HG03460 (cell line): ENCODE data around the gene FIS1.
"Not testable (repeated sequence)": the region's sequence is repeated elsewhere in the genome, so short reads cannot be mapped to it uniquely, and the experiment has no call there.

ENCODE experiments used
- ATAC-seq: cut with Tn5 transposase; IDR thresholded peaks from one replicate; pipeline ENCODE4 v1.9.1; 2021; ENCODE audit not compliant: unreplicated experiment

The FIS1 gene

GRCh38 chr7:101206665-101207042, 38.2 kb downstream of the FIS1 start:
- no peak for ATAC-seq

- ATAC-seq, result no peak
Measured at GRCh38 chr7:101205901-101206664, 38.8 kb downstream of the FIS1 start.

- ATAC-seq, result not testable (repeated sequence)
Measured at GRCh38 chr7:101203740-101204738, 40.8 kb downstream of the FIS1 start.

- no peak for ATAC-seq
Measured at GRCh38 chr7:101202603-101202918, 42.3 kb downstream of the FIS1 start.

GRCh38 chr7:101201695-101202602, 42.9 kb downstream of the FIS1 start:
- ATAC-seq, result no peak

DNA sequence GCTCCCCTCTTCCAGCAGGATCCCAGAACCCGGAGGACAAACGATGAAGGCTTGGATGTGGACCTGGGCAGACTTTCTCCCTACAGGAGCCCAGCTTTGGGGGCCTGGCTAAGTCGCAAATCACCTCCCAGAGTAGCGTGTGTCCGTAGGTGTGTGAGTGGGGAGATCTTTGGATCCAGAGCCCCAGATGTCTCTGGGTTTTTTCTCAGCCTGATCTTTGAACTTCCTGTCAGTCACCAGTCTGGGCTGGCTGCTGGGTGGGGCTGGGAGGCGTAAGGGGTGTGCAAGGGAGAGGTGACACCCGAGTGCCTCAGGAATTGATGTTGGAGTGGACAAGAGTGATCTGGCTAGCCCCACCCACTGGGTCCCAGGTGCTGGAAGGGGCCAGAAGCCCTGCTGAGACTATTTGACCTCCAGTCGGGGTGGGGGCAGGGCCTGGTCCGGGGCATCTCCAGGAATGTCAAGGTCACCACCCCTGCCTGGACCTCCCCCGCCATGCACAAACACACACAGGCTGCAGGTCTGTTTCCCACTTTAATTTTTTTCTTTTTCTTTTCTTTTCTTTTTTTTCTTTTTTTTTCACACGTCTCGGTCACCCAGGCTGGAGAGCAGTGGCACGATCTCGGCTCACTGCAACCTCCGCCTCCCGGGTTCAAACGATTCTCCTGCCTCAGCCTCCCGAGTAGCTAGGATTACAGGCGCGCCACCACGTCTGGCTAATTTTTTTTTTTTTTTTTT, 43.9 kb downstream of the FIS1 start, which contains the start of gene MOGAT3:
Gene MOGAT3, minus strand, starts transcription at position 175 of the 738 bp plus-strand sequence. CDS start 182 bp downstream, outside the sequence.
- ATAC-seq, result no peak

DNA sequence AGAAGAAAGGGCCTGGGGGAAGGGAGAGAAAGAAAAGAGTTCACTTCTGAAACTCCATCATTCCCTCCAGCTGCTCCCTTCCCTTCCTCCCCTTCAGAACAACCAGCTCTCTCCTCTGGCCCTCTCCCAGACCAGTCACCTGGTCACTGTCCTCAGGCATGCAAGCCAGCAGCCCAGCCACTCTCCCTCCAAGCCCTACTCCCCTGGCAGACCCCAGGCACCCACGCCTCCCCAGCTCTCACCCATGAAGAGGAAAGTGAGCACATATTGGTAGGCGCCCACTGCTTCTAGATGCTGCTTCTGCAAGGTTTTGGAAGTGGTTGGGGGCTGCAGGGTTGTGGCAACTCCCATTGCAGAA, 44.4 kb downstream of the FIS1 start:
- no peak for ATAC-seq

GRCh38 chr7:101199522-101199921, 45.4 kb downstream of the FIS1 start:
- not testable (repeated sequence) for ATAC-seq

GRCh38 chr7:101198476-101198875, 46.4 kb downstream of the FIS1 start:
- ATAC-seq, result no peak

DNA sequence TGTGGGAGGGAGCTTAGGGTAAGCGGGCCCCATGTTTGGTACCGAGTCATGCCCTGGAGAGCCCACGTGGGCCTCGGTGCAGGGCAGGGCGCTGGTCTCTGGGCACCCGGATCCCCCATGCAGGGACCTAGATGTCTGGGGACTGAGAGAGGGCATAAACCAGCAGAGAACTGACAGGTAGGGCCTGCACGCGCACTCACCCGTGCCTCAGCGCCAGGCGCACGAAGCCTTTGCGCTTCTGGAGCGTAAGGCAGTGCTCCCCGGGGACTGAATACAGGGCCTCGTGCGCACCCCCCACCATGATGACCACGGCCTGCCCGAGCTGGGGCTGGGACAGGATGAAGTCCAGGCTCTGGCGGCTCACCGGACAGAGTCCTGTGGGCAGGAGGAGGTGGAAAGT, 46.9 kb downstream of the FIS1 start:
- no peak for ATAC-seq

DNA sequence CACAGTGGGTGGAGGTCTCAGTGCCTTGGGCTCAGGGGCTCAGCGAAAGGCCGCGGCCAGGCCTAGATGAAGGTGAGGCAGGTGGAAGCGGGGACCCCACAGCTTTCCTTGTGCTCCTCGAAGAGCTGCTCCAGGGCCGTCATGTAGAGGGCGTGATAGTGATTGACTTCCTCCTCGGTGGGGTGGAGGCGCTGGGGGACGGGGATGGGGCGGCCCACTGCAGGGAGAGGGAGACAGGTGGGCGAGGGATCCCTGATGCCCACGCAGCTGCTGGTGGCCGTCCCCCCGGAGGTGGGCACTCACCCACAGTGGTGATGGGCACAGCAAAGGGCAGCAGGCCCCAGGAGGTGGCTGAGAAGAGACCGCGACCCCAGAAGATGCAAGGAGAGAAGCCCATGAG, 49.0 kb downstream of the FIS1 start:
- ATAC-seq, result no peak
